ENCODE results near the gene PPDPF.

DNA sequence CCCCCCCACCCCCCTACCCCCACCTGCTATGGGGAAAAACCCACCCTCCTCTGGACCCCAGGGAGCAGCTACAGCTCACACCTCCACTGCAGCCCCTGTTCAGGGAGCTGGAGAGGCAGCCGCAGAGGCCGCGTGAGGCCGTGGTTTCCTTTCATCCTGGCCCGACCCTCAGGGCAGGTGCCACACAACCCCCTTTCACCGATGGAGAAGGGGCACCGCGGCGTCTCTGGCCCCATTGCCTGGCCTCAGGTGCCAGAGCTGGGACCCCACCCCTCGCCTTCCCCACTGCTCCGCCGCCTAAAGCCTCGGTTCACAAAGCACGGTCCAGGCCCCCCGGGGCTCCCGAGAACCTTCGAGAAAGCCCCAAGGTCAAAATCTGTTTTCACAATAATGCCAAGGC lies 36.3 kb upstream of the PPDPF start:
- TF ChIP-seq, protein P1, sequence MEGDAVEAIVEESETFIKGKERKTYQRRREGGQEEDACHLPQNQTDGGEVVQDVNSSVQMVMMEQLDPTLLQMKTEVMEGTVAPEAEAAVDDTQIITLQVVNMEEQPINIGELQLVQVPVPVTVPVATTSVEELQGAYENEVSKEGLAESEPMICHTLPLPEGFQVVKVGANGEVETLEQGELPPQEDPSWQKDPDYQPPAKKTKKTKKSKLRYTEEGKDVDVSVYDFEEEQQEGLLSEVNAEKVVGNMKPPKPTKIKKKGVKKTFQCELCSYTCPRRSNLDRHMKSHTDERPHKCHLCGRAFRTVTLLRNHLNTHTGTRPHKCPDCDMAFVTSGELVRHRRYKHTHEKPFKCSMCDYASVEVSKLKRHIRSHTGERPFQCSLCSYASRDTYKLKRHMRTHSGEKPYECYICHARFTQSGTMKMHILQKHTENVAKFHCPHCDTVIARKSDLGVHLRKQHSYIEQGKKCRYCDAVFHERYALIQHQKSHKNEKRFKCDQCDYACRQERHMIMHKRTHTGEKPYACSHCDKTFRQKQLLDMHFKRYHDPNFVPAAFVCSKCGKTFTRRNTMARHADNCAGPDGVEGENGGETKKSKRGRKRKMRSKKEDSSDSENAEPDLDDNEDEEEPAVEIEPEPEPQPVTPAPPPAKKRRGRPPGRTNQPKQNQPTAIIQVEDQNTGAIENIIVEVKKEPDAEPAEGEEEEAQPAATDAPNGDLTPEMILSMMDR (IDR thresholded peaks at IDR 0.05) = no peak
- TF ChIP-seq CEBPB (IDR thresholded peaks at IDR 0.05) = no peak
- no peak for TF ChIP-seq KDM5A (IDR thresholded peaks at IDR 0.05)
- no peak for TF ChIP-seq SMC3 (IDR thresholded peaks at IDR 0.05)
- TF ChIP-seq, protein P2, sequence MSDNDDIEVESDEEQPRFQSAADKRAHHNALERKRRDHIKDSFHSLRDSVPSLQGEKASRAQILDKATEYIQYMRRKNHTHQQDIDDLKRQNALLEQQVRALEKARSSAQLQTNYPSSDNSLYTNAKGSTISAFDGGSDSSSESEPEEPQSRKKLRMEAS (IDR thresholded peaks at IDR 0.05) = no peak
- no peak for TF ChIP-seq EP300 (IDR thresholded peaks at IDR 0.05)
- TF ChIP-seq RCOR1 (IDR thresholded peaks at IDR 0.05; ENCODE audit: low read depth, low read length) = no peak
- no peak for TF ChIP-seq MAFK (IDR thresholded peaks at IDR 0.05; ENCODE audit: partially characterized antibody)
- TF ChIP-seq HOXA7 (CRISPR knock-in tag; IDR thresholded peaks at IDR 0.05) = no peak

All from A549 (cell line).